ENCODE data around the gene CAMKMT.

The CAMKMT gene

GRCh38 chr2:44333994-44334393 lies 27.8 kb upstream of the CAMKMT start:
- H3K27ac ChIP-seq (ENCODE audit: low read length): no peak overlapping the region

GRCh38 chr2:44335806-44336538 lies 25.8 kb upstream of the CAMKMT start:
- H3K27me3 ChIP-seq (ENCODE audit: insufficient read depth, low read length): no peaks in the 10 kb centered on the region
- H3K36me3 ChIP-seq (ENCODE audit: insufficient read depth, low read depth, low read length): peaks cover 54% of the 10 kb centered on the region
- H3K4me3 ChIP-seq (ENCODE audit: low read length): no peak overlapping the region
- no peak overlapping the region for H3K27ac ChIP-seq (ENCODE audit: low read length)
- no peaks in the 10 kb centered on the region for H3K9me3 ChIP-seq (ENCODE audit: insufficient read depth, low read depth, low read length)
- H3K9ac ChIP-seq (ENCODE audit: low read depth, low read length): no peak overlapping the region
- no peaks in the 10 kb centered on the region for H3K4me1 ChIP-seq (ENCODE audit: insufficient read depth, low read length)

More at GRCh38 chr2:44333994-44334393, 27.8 kb upstream of the CAMKMT start:
- H3K4me3 ChIP-seq (ENCODE audit: low read length): no peak overlapping the region
- no peaks in the 10 kb centered on the region for H3K27me3 ChIP-seq (ENCODE audit: insufficient read depth, low read length)
- H3K9me3 ChIP-seq (ENCODE audit: insufficient read depth, low read depth, low read length): no peaks in the 10 kb centered on the region
- H3K36me3 ChIP-seq (ENCODE audit: insufficient read depth, low read depth, low read length): peaks cover 47% of the 10 kb centered on the region
- no peaks in the 10 kb centered on the region for H3K4me1 ChIP-seq (ENCODE audit: insufficient read depth, low read length)
- no peak overlapping the region for H3K9ac ChIP-seq (ENCODE audit: low read depth, low read length)

GRCh38 chr2:44342854-44343253 lies 18.9 kb upstream of the CAMKMT start:
- Histone ChIP-seq H3K4me3 (ENCODE audit: low read length) (no peak overlapping the region), H3K27me3 (ENCODE audit: insufficient read depth, low read length) (no peaks in the 10 kb centered on the region), H3K36me3 (ENCODE audit: insufficient read depth, low read depth, low read length) (peaks cover 56% of the 10 kb centered on the region), H3K4me1 (ENCODE audit: insufficient read depth, low read length) (no peaks in the 10 kb centered on the region), H3K9me3 (ENCODE audit: insufficient read depth, low read depth, low read length) (no peaks in the 10 kb centered on the region), H3K9ac (ENCODE audit: low read depth, low read length) (no peak overlapping the region), H3K27ac (ENCODE audit: low read length) (no peak overlapping the region)

- no peak overlapping the region for H3K9ac ChIP-seq (ENCODE audit: low read depth, low read length)
- H3K4me1 ChIP-seq (ENCODE audit: insufficient read depth, low read length): no peaks in the 10 kb centered on the region
- H3K4me3 ChIP-seq (ENCODE audit: low read length): no peak overlapping the region
- no peak overlapping the region for H3K27ac ChIP-seq (ENCODE audit: low read length)
- H3K36me3 ChIP-seq (ENCODE audit: insufficient read depth, low read depth, low read length): peaks cover 21% of the 10 kb centered on the region
- H3K9me3 ChIP-seq (ENCODE audit: insufficient read depth, low read depth, low read length): no peaks in the 10 kb centered on the region
- no peaks in the 10 kb centered on the region for H3K27me3 ChIP-seq (ENCODE audit: insufficient read depth, low read length)
These were observed 14.2 kb upstream of the CAMKMT start for GRCh38 chr2:44347526-44347925.

GRCh38 chr2:44348400-44348799 lies 13.3 kb upstream of the CAMKMT start:
- H3K27me3 ChIP-seq (ENCODE audit: insufficient read depth, low read length): no peaks in the 10 kb centered on the region
- H3K4me1 ChIP-seq (ENCODE audit: insufficient read depth, low read length): no peaks in the 10 kb centered on the region
- no peak overlapping the region for H3K9ac ChIP-seq (ENCODE audit: low read depth, low read length)
- peaks cover 12% of the 10 kb centered on the region for H3K36me3 ChIP-seq (ENCODE audit: insufficient read depth, low read depth, low read length)
- no peaks in the 10 kb centered on the region for H3K9me3 ChIP-seq (ENCODE audit: insufficient read depth, low read depth, low read length)
- H3K27ac ChIP-seq (ENCODE audit: low read length): no peak overlapping the region
- H3K4me3 ChIP-seq (ENCODE audit: low read length): no peak overlapping the region

- Histone ChIP-seq H3K9me3 (ENCODE audit: insufficient read depth, low read depth, low read length) (no peaks in the 10 kb centered on the region), H3K27ac (ENCODE audit: low read length) (no peak overlapping the region), H3K4me1 (ENCODE audit: insufficient read depth, low read length) (no peaks in the 10 kb centered on the region), H3K36me3 (ENCODE audit: insufficient read depth, low read depth, low read length) (peaks cover 5% of the 10 kb centered on the region; the same call in 1 of the 2 replicates), H3K4me3 (ENCODE audit: low read length) (no peak overlapping the region), H3K27me3 (ENCODE audit: insufficient read depth, low read length) (no peaks in the 10 kb centered on the region), H3K9ac (ENCODE audit: low read depth, low read length) (no peak overlapping the region)
These were observed 12.2 kb upstream of the CAMKMT start for GRCh38 chr2:44349506-44349905.

GRCh38 chr2:44351088-44351487 lies 10.7 kb upstream of the CAMKMT start:
- no peaks in the 10 kb centered on the region for H3K27me3 ChIP-seq (ENCODE audit: insufficient read depth, low read length)
- no peaks in the 10 kb centered on the region for H3K4me1 ChIP-seq (ENCODE audit: insufficient read depth, low read length)
- no peak overlapping the region for H3K9ac ChIP-seq (ENCODE audit: low read depth, low read length)
- H3K4me3 ChIP-seq (ENCODE audit: low read length): no peak overlapping the region
- H3K9me3 ChIP-seq (ENCODE audit: insufficient read depth, low read depth, low read length): no peaks in the 10 kb centered on the region
- no peak overlapping the region for H3K27ac ChIP-seq (ENCODE audit: low read length)
- H3K36me3 ChIP-seq (ENCODE audit: insufficient read depth, low read depth, low read length): peaks cover under 1% of the 10 kb centered on the region; the same call in 1 of the 2 replicates

- Histone ChIP-seq H3K9me3 (ENCODE audit: insufficient read depth, low read depth, low read length) (no peaks in the 10 kb centered on the region), H3K4me3 (ENCODE audit: low read length) (no peak overlapping the region), H3K4me1 (ENCODE audit: insufficient read depth, low read length) (no peaks in the 10 kb centered on the region), H3K36me3 (ENCODE audit: insufficient read depth, low read depth, low read length) (no peaks in the 10 kb centered on the region), H3K27me3 (ENCODE audit: insufficient read depth, low read length) (no peaks in the 10 kb centered on the region), H3K9ac (ENCODE audit: low read depth, low read length) (no peak overlapping the region), H3K27ac (ENCODE audit: low read length) (no peak overlapping the region)
These were observed 10.1 kb upstream of the CAMKMT start for GRCh38 chr2:44351676-44352075.

- no peak overlapping the region for H3K27ac ChIP-seq (ENCODE audit: low read length)
- H3K9me3 ChIP-seq (ENCODE audit: insufficient read depth, low read depth, low read length): no peaks in the 10 kb centered on the region
- H3K36me3 ChIP-seq (ENCODE audit: insufficient read depth, low read depth, low read length): no peaks in the 10 kb centered on the region
- no peaks in the 10 kb centered on the region for H3K27me3 ChIP-seq (ENCODE audit: insufficient read depth, low read length)
- H3K4me1 ChIP-seq (ENCODE audit: insufficient read depth, low read length): no peaks in the 10 kb centered on the region
- no peak overlapping the region for H3K4me3 ChIP-seq (ENCODE audit: low read length)
- H3K9ac ChIP-seq (ENCODE audit: low read depth, low read length): no peak overlapping the region
These were observed 9.2 kb upstream of the CAMKMT start for GRCh38 chr2:44352510-44352909.

GRCh38 chr2:44354761-44355160 lies 7.0 kb upstream of the CAMKMT start:
- Histone ChIP-seq H3K4me1 (ENCODE audit: insufficient read depth, low read length) (no peaks in the 10 kb centered on the region), H3K27ac (ENCODE audit: low read length) (no peak overlapping the region), H3K9me3 (ENCODE audit: insufficient read depth, low read depth, low read length) (no peaks in the 10 kb centered on the region), H3K27me3 (ENCODE audit: insufficient read depth, low read length) (no peaks in the 10 kb centered on the region), H3K36me3 (ENCODE audit: insufficient read depth, low read depth, low read length) (no peaks in the 10 kb centered on the region), H3K9ac (ENCODE audit: low read depth, low read length) (no peak overlapping the region), H3K4me3 (ENCODE audit: low read length) (no peak overlapping the region)

- H3K4me3 ChIP-seq (ENCODE audit: low read length): no peak overlapping the region
- H3K36me3 ChIP-seq (ENCODE audit: insufficient read depth, low read depth, low read length): no peaks in the 10 kb centered on the region
- H3K9ac ChIP-seq (ENCODE audit: low read depth, low read length): no peak overlapping the region
- H3K27ac ChIP-seq (ENCODE audit: low read length): no peak overlapping the region
- H3K27me3 ChIP-seq (ENCODE audit: insufficient read depth, low read length): no peaks in the 10 kb centered on the region
- H3K9me3 ChIP-seq (ENCODE audit: insufficient read depth, low read depth, low read length): no peaks in the 10 kb centered on the region
- H3K4me1 ChIP-seq (ENCODE audit: insufficient read depth, low read length): peaks cover 3% of the 10 kb centered on the region; the same call in 1 of the 2 replicates
These were observed 3.2 kb upstream of the CAMKMT start for GRCh38 chr2:44358503-44358902.

GRCh38 chr2:44360749-44361329 lies 908 bp upstream of the CAMKMT start:
- Histone ChIP-seq H3K27me3 (ENCODE audit: insufficient read depth, low read length) (no peaks in the 10 kb centered on the region), H3K36me3 (ENCODE audit: insufficient read depth, low read depth, low read length) (no peaks in the 10 kb centered on the region), H3K9me3 (ENCODE audit: insufficient read depth, low read depth, low read length) (no peaks in the 10 kb centered on the region), H3K4me3 (ENCODE audit: low read length) (peak overlapping the region; percentile 86), H3K4me1 (ENCODE audit: insufficient read depth, low read length) (peaks cover 3% of the 10 kb centered on the region; the same call in 1 of the 2 replicates), H3K9ac (ENCODE audit: low read depth, low read length) (peak overlapping the region; percentile 98; the same call in 1 of the 2 replicates), H3K27ac (ENCODE audit: low read length) (peak overlapping the region; percentile 99)

Measured in iPS-20b (cell line).